ENCODE results near the gene TAMM41.
"Not testable (repeated sequence)": the region's sequence is repeated elsewhere in the genome, so short reads cannot be mapped to it uniquely, and the experiment has no call there.

The TAMM41 gene

DNA sequence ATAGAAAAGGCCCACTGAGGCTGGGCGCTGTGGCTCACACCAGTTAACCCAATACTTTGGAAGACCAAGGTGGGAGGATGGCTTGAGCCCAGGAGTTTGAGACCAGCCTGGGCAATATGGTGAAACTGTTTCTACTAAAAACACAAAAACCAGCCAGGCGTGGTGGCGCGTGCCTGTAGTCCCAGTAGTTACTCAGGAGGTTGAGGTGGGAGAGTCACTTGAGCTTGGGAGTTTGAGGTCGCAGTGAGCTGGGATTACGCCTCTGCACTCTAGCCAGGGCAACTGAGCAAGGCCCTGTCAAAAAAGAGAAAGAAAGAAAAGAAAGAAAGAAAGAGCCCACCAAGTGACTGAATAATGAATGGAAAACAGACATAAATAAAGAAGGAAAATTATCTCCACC is 32.0 kb downstream of the TAMM41 start:
- no peak for DNase-seq

DNA sequence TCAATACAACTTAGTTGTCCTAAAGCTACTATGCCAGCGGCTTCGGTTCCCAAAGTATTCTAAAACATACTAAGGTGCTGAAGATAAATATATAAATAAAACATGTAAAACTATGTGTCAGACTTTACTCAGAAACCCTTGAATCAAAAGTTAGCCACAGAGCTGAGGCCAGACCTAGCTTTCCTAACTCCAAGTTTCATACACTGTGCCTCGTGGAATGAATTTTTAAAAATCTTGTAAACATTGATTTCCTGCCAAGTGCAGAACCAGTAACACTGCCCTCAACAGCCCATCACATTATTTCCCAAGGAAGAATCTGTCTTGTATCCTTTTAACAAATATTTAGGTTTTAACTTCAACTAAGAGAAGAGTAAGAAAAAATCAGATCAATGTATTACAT is 36.4 kb downstream of the TAMM41 start:
- no peak for DNase-seq

DNA sequence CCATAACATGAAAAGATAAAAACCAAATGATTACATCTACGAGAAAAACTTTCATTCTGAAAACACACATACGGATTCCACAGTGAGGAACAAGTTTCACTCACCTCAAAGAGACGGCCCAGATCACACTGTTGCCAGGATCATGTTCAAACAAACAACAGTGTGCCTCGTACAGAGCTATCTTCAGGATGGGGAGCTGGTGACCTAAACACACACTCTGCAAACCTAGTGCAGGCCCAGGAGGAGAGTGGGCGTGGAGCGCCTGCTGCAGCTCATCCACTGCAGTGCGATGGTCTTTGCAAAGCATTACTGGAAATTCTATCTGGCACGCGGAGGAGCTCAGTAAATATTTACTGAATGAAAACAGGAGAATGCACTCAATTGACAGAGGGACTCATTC is 38.5 kb downstream of the TAMM41 start:
- DNase-seq = no peak

DNA sequence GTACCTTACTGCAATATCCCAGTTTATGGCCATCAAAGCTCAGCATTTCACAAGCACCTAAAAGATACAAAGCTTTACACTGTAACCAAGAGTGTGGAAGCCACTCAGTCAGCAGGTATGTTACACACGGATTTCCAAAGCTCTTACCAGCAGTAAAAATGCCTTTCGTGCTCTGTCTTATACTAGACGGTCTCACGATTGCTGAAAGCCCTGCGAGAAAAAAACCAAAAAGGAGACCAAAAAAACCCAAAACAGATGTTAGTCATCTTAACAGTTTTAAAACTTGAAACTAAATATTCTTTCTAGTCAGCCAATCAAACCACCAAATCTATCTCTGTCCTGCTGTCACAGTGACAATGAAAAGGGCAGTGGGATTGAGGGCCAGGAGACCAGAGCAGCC is 39.0 kb downstream of the TAMM41 start:
- DNase-seq = no peak

DNA sequence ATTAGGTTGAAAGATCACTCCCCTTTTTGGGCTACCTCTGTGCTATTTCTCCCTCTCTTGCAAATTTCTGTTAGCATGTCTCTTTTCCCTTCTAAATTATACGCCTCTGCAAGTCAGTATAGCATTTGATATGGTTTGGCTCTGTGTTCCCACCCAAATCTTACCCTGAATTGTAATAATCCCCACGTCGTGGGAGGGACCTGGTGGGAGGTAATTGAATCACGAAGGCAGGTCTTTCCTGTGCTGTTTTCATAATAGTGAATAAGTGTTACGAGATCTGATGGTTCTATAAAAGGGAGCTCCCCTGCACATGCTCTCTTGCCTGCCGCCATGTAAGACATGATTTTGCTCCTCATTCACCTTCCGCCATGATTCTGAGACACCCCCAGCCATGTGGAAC is 41.0 kb downstream of the TAMM41 start:
- DNase-seq = no peak

DNA sequence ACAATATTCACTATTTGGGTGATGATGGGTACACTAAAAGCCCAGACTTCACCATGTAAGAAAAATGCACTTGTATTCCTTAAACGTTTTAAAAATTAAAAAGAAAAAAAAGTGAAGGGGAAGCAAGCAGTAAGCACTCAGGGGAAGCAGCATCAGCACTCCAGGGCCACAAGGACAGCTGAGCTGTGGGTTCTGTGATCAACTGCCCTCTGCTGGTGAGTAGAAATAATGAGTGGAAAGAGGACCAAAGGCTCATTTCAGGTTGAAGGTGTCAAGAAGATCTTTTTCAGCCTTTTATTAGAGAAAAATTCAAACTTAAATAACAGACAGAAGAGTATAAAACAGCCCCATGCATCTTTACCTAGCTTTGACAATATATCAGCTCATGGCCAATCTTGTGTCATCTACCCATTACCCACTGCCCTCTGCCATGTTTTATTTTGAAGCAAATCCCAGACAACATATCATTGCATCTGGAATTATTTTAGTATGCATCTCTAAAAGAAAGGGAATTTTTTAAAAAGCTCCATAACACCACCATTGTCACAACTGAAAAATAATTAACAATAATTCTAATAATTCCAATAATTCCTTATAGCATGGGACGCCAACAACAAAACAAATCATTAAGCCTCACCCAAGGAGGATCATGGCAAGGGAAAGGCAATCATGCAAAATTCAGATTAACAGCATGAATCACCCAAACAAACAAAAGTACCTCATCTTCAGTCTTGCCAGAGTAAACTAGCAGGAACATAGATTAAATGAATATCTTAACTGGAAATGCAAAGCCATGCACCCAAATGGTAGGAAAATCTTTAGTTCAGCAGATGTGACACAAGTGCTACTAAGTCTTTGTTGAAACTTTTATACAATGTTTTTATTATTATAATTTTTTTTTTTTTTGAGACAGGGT is 42.5 kb downstream of the TAMM41 start:
- peak; percentile 40 for DNase-seq

DNA sequence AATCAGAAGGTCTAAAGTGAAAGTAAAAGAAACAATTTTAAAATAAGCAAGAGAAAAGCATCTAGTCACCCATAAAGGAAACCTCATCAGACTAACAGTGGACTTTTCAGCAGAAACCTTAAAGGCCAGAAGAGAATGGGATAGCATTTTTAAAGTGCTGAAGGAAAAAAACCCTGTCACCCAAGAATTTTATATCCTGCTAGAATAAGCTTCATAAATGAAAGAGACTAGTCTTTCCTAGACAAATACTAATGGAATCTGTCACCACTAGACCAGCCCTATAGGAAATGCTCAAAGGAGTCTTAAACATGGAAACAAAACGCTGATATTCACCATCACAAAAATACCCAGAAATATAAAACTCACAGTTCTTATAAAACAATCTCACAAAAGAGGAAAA is 46.9 kb downstream of the TAMM41 start:
- no peak for DNase-seq

DNA sequence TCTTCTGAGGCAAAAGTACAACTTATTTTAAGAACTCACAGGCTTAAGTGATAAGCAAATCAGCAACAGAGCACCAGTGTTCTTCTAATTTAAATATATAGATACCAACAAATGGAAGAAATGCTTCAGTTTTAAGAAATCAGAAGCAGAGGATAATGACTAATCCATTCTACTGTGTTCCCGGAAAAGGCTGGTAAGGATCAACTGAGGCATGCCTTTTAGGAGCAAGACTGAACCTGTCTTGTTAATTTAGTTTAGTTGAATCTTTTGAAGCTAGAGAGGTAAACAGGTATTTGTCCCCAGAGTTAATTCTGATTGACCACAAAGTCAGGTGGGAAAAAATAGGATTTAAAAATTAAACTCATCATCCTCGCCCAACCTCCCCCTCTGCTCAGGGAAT is 51.8 kb downstream of the TAMM41 start:
- no peak for DNase-seq

DNA sequence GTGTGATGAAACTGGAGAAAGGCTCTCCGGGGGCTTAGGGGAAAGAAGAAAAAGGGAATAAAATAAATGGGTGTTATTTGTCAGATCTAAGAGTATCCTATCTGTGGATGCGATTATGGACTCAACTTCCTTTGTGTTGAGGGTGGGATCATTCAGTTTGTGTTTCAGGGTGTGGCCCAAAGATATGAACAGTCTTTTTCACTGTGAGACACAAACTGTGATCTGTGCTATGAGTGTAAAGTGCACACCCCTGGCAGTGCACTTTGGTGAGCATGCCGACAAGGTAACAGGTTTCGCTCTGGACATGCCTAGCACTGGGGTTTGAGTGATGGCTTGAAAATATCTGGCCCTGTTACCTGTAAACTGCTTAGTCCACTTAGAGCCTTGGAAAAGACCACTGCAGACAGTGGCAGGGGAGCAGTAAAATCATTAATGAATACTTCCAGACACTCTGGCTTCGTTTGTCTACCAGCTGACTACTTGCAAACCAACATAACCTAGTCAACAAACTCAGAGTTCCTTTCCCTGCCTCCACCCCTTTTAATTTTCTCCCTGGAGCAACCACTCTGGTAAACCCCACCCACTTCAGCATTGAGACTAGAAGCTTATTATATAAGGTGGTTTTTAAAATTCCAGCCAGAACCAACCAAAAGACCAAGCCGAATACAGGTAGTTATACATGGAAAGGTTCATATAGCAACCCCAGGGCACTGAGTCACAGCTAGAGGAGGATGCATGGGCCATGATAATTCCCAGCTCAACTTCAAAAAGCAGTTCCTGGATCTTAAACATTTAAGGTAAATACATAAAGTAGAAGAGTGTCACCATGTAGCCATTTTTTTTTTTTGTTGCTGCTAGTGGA is 55.1 kb downstream of the TAMM41 start:
- DNase-seq = no peak

DNA sequence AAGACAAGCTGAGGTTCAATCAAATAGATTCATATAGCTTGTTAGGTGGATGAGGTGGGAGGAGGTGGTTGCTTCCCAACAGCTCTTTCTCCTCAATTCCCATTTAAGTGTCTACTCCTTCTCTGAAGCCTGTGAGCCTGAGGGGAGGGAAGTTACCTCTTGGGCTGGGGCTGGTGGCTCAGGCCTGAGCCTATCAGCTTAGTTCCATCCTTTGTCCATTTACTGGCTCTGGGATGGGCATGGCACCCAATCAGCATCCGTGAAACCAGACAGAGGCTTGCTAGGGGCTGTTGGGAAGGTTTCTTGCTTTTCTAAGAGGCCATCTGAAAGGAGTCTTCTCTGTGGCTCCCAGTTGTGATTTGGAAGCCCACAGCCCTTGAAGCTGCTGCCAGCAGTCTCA is 57.3 kb downstream of the TAMM41 start:
- DNase-seq = no peak

DNA sequence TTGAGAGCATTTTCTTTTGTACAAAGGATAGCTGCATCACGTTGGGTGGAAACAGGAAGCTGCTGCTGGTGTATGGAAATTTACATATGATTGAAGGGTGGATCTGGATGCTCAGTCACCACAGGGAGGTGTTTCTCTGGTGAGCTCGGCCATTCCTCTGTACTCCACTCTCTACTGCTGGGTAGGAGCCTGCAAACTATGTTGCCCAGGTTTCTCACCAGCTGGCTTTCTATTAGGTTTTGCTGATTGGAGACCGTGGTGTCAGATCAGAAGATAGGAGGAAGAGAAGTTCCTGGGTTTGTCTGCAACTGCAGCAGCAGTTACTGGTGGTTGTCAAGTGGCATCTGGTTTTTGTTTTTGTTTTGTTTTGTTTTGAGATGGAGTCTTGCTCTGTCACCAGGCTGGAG is 61.7 kb downstream of the TAMM41 start:
- no peak for DNase-seq

DNA sequence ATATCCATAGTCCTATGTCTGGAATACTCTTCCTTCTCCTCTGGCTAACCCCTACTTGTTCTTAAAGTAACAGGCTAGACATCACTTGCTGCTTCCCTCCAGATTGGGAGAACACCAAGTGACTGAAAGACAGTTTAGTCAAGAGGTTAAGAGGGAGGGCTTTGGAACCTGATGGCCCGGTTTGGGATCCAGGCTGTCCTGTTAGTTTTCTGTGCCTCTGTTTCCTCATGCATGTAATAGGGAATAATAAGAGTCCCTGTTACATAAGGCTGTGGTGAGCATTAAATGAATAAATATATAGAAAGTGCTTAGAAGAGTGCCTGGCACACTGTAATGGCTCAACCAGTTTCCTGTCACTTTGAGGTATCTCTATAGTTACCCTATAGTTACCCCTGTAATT is 66.3 kb downstream of the TAMM41 start:
- no peak for DNase-seq

DNA sequence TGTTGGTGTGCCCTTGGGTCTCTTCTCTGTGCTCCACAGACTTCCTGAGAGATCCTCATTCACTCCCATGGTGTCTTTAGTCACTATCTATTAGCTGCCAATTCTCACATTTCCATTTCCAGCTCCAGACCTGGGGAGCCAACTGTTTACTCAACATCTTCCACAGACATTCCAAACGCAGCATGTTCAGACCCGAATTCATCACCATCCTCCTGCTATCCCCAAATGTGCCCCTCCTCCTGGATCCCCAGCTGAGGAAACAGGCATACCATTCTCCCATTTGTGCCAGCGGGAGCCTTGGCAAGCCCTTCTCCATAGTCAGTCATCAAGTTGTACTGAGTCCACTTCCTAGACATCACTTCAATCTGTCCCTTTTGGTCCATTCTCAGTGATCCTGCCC is 67.1 kb downstream of the TAMM41 start:
- DNase-seq = no peak

DNA sequence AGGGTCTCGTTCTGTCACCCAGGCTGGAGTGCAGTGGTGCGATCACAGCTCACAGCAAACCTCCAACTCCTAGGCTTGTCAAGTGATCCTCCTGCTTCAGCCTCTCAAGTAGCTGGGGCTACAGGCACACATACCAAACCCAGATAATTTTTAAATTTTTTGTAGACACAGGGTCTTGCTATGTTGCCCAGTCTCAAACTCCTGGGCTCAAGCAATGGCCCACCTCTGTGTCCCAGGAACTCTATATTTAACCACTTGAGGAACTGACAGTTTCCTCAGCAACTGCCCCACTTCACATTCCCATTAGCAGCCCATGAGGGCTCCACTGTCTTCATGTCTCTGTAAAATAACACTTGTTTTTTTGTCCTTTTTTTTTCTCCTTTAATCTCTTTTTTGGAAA is 68.4 kb downstream of the TAMM41 start:
- no peak for DNase-seq

DNA sequence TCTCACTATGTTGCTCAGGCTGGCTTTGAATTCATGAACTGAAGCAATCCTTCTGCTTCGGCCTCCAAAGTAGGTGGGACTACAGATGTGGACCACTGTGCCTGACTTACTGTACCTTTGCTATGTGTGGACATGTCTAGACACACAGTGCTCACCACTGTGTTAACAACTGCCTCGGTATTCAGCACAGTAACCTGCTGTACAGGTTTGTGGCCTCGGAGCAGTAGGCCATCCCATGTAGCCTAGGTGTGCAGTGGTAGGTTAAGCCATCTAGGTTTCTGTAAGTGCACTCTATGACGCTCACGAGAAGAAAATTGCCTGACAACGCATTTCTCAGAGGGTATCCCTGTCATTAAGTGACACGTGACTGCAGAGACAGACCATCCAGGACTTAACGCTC is 70.3 kb downstream of the TAMM41 start:
- no peak for DNase-seq

DNA sequence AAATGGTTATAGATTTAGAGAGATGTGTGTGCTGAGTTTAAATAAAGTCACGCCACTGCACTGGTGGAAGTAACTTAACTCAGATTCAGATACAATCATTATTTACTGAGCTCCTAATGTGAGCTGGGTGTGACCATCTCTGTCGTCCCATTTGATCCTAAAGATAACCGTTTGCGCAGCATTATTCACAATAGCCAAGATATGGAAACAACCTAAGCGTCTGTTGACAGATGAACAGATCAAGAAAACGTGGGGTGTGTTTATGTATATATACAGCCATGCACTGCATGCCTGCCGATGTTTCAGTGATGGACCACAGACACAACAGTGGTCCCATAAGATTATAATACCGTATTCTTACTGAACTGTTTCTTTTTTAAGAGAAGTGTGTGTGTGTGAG is 71.2 kb downstream of the TAMM41 start:
- DNase-seq = no peak

DNA sequence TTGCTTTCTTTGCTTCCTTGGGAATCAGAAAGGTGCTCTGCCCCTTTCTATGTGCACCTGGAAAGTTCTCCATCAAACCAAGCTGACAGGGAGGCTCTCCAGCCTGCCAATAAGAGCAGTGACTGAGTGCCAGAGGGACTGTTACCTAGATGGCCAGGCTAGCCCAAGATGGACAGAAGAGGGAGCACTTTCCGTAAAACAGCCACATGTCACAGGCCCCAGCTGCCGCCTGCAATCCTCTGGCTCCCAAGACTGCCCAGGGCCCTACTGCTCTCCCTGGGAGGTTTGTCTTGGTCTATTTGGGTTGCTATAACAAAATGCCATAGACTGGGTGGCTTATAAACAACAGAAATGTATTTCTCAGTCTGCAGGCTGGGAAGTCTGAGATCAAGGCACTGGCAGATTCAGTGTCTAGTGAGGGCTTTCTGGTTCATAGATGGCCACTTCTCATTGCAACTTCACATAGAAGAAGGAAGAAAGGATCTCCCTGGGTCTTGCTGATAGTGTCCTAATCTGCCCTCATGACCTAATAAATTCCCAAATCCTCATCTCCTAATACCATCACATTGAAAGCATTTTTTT is 72.3 kb downstream of the TAMM41 start:
- DNase-seq = peak; percentile 87

DNA sequence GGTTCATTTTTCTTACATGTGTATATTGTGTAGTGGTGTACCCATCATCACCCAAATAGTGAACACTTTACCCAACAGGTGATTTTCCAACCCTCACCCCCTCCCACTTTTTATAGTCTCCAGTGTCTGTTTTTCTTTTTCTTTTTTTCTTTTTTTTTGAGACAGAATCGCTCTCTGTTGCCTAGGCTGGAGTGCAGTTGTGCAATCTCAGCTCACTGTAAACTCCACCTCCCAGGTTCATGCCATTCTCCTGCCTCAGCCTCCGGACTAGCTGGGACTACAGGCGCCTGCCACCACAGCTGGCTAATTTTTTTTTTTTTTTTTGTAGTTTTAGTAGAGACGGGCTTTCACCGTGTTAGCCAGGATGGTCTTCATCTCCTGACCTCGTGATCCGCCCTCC is 74.8 kb downstream of the TAMM41 start:
- DNase-seq = not testable (repeated sequence)

DNA sequence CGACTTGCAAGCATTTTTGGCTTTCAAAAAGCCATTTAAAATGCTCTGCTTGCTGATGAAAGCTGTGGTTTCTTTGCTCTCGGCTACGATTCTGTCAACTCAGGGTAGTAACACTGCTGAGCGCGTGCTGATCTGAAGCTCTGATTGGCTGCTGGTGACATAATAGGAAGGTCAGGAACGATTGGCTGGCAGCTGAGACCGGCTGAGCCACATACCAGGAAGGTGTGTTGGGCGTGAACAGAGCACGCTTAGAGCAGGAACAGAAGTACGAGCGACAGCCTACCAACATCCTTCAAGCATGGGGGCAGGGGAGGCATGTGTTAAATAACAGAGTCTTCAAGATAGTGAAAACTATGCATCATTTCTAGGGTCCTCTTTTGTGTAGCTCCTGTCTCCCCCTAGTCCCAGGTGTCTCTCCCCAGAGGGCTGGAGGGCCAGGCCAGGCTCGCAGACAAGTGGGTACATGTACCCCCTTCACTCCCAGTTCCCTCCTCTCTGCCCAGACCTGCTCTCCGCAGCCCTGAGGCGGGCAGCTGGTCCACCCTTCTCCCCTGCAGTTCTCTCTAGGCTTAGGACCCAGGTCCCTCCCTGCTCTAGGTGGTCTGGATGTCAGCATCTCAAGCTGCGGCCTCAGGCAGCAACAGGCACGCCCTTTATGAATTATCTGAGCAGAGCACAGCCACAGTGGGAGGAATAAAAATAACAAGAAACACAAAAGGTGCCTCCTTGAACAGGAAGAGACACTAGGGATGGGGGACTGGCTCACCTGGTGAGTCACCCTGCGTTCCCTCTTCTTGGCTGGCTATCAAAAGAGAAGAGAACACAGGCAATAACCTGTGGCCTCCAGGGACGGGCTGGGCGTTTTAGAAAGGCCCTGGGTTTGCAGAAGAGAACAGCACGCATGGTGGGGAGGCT is 76.0 kb downstream of the TAMM41 start:
- DNase-seq = peak; percentile 67

DNA sequence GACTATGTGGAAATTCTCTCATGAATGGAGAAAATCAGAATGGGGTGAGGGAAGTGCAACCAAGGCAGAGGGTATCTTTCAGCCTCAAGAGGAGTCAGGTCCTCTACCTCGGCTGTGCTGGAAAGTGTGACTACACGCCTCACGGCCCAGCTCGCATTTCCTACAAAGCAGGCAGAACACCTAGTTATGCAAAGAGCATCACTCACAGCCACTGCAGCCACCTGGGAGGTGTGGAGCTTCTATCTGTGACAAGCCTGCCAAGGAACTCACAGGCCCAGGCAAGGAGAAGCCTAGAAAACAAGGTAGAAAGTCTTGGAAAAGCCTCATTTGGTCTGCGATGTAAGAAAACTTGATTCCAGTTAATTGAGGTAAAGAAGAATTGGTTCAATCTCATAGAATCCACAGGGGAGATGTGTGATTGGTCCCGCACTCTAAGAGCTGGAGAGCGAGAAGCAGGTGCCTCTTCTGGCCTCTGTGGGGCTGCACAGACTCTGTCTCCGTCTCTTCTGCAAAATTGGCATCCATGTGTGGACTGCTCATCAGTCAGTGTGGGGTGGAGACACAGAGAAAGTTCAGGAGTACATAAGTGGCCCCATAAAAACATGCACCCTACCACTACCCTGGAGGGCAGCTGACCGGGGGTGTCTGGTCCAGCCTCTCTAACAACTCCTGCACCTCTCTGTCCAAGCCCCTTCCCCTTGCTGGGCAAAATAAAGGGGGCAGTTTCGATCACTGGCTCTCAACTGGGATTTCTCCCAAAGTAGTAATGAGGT is 76.8 kb downstream of the TAMM41 start:
- no peak for DNase-seq

DNA sequence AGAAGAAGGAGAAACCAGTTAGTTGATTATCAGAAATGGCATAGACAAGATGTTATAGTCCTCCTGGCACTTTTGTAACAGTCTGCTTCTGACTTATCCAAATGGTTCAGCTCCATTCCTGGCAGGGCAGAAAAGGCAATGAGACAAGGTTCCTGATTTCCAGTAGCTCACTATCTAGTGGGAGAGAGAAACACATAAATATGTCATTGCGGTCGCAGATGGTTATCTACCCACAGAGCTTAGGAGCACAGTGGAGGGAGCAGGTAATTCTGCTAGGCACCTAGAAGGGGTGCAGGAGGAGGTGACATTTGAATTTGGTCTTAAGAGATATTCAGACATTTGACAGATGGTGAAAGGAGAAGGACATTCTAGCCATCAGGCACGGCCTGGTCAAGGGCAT is 78.1 kb downstream of the TAMM41 start:
- DNase-seq = no peak

DNA sequence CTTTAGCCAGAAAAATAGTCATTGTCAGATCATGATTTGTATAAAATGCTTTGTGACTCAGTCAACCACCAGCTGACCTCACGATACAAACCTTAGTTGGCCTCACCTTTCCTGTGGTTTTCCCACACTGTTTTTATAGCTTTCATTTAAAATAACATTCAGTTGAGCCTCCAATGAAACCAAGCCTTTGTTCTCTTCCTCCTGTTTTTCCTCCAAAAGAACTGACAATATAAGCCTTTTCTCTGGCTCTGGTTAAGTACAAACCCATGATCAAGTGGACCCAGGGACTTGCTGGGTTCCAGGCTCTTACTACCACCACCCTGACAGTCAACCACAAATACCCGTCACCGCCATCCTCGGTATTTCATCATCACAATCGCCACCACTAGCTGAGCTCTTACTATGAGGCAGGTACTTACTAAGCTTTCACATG is 81.7 kb downstream of the TAMM41 start:
- DNase-seq = no peak
